SK-N-SH (cell line): Measurements from ENCODE around the gene MAP3K2. TPM values are rescaled to one million over a fixed set of nuclear protein-coding genes. Genes with fewer than 3 reads are reported as not detected.

Experiments
- CTCF ChIA-PET: fragments of 300-600, 350-600 bp; formaldehyde crosslinking; extraction: SDS; loops from one replicate; lab custom pipeline; 2021; lab: Yijun Ruan, JAX
- POLR2A ChIA-PET: fragments of 350-600 bp; sonication (Branson Sonifier 250); formaldehyde crosslinking; extraction: SDS; loops from one replicate; lab custom pipeline; 2020; ENCODE audit warnings: antibody characterized with exemption, inconsistent platforms; lab: Yijun Ruan, JAX
- DNase-seq: peaks from one replicate; pipeline ENCODE4 v3.0.0; 2012
- H2AFZ ChIP-seq: fragments of 200-600 bp; sonication (generic); 2 replicates; pipeline ENCODE4 v1.8.1; 2016; ENCODE audit warnings: antibody characterized with exemption, mild to moderate bottlenecking, low read depth
- H3F3A ChIP-seq: fragments of 200-600 bp; sonication (generic); replicated peaks from 2 replicates; pipeline ENCODE3; 2016; ENCODE audit warnings: antibody characterized with exemption, mild to moderate bottlenecking; ENCODE audit not compliant: insufficient read depth
- H3K27ac ChIP-seq, 2 experiments: fragments of 200-500 bp in 1 of 2; fragments of 200-600 bp in 1 of 2; sonication (Bioruptor generic) in 1 of 2; sonication (generic), shearing (Covaris generic) in 1 of 2; 2 replicates each; pipeline versions ENCODE4 v1.5.1 to v1.6.1; 2014 to 2016; ENCODE audit warnings: low read depth in 2 of 2, inconsistent platforms in 1 of 2, low read length in 1 of 2, mild to moderate bottlenecking in 1 of 2, mixed read lengths in 1 of 2
- H3K27me3 ChIP-seq: fragments of 200-600 bp; sonication (generic), shearing (Covaris generic); 2 replicates; pipeline ENCODE4 v1.6.1; 2016; ENCODE audit warnings: mixed run types; ENCODE audit not compliant: insufficient read depth
- H3K36me3 ChIP-seq, 2 experiments: fragments of 200-500 bp in 1 of 2; fragments of 200-600 bp in 1 of 2; sonication (Bioruptor generic) in 1 of 2; sonication (generic) in 1 of 2; replicated peaks in 1 of 2; 2 replicates each; pipeline versions ENCODE3 to v1.5.1; 2014 to 2016; ENCODE audit warnings: low read length in 1 of 2, mild to moderate bottlenecking in 1 of 2; ENCODE audit not compliant: insufficient read depth in 2 of 2, control insufficient read depth in 1 of 2
- H3K4me1 ChIP-seq, 2 experiments: fragments of 200-500 bp in 1 of 2; fragments of 200-600 bp in 1 of 2; sonication (Bioruptor generic) in 1 of 2; sonication (generic), shearing (Covaris generic) in 1 of 2; 2 replicates each; pipeline versions ENCODE4 v1.5.1 to v1.6.1; 2014 to 2016; ENCODE audit warnings: low read depth in 1 of 2, low read length in 1 of 2, mixed run types in 1 of 2; ENCODE audit not compliant: insufficient read depth in 2 of 2, control insufficient read depth in 1 of 2
- H3K4me2 ChIP-seq: fragments of 200-600 bp; sonication (generic), shearing (Covaris generic); 2 replicates; pipeline ENCODE4 v1.6.1; 2017; ENCODE audit warnings: mixed run types
- H3K4me3 ChIP-seq, 2 experiments: fragments of 200-500 bp in 1 of 2; fragments of 200-600 bp in 1 of 2; sonication (Bioruptor generic) in 1 of 2; sonication (generic), shearing (Covaris generic) in 1 of 2; 2 replicates each; pipeline versions ENCODE4 v1.5.1 to v1.8.1; 2014 to 2016; ENCODE audit warnings: low read depth in 2 of 2, inconsistent platforms in 1 of 2, low read length in 1 of 2, mild to moderate bottlenecking in 1 of 2, mixed read lengths in 1 of 2, moderate library complexity in 1 of 2
- H3K79me2 ChIP-seq: fragments of 200-600 bp; sonication (generic); 2 replicates; pipeline ENCODE4 v1.8.1; 2017; ENCODE audit warnings: mild to moderate bottlenecking; ENCODE audit not compliant: insufficient read depth
- H3K9ac ChIP-seq: fragments of 200-600 bp; sonication (generic); 2 replicates; pipeline ENCODE4 v1.6.1; 2017; ENCODE audit warnings: mixed run types
- H3K9me2 ChIP-seq: fragments of 200-600 bp; sonication (generic); 2 replicates; pipeline ENCODE4 v1.6.1; 2017; ENCODE audit warnings: mixed run types
- H3K9me3 ChIP-seq: fragments of 200-600 bp; sonication (generic); 2 replicates; pipeline ENCODE4 v1.6.1; 2017; ENCODE audit warnings: mixed run types, mild to moderate bottlenecking, moderate library complexity
- H4K20me1 ChIP-seq: fragments of 200-600 bp; sonication (generic); 2 replicates; pipeline ENCODE4 v1.6.1; 2017; ENCODE audit warnings: mild to moderate bottlenecking, mixed run types; ENCODE audit not compliant: insufficient read depth
- CHD2 ChIP-seq: fragments of 150-350 bp; IDR thresholded peaks from 2 replicates; pipeline ENCODE4 v1.6.1; 2018; ENCODE audit warnings: low read length; ENCODE audit not compliant: partially characterized antibody
- ELF1 ChIP-seq: IDR thresholded peaks from 2 replicates; pipeline ENCODE4 v1.4.0; 2012
- EZH2phosphoT487 ChIP-seq: fragments of 200-600 bp; sonication (generic); IDR thresholded peaks from 2 replicates; pipeline ENCODE4 v1.6.1; 2017; ENCODE audit warnings: low read depth, mixed run types, mild to moderate bottlenecking, antibody characterized with exemption, moderate library complexity, borderline replicate concordance
- FOSL2 ChIP-seq: IDR thresholded peaks from 2 replicates; pipeline ENCODE4 v1.4.0; 2012; ENCODE audit warnings: low read depth, mild to moderate bottlenecking, moderate library complexity, borderline replicate concordance
- MEF2A ChIP-seq: IDR thresholded peaks from 2 replicates; pipeline ENCODE4 v1.4.0; 2012; ENCODE audit warnings: low read depth, borderline replicate concordance
- MXI1 ChIP-seq: IDR thresholded peaks from 2 replicates; pipeline ENCODE4 v1.6.1; 2012; ENCODE audit warnings: mild to moderate bottlenecking, low read depth, low read length, improper control_type of control experiment
- NFIC ChIP-seq: IDR thresholded peaks from 2 replicates; pipeline ENCODE4 v1.4.0; 2012; ENCODE audit warnings: borderline replicate concordance
- NRF1 ChIP-seq: IDR thresholded peaks from 2 replicates; pipeline ENCODE4 v1.6.1; 2012; ENCODE audit warnings: low read depth, mild to moderate bottlenecking, low read length
- POLR2AphosphoS5 ChIP-seq: IDR thresholded peaks from 2 replicates; pipeline ENCODE4 v1.6.1; 2012; ENCODE audit warnings: low read depth, low read length
- RCOR1 ChIP-seq: fragments of 150-350 bp; IDR thresholded peaks from 2 replicates; pipeline ENCODE4 v1.6.1; 2017; ENCODE audit warnings: antibody characterized with exemption, low read length
- RFX5 ChIP-seq: IDR thresholded peaks from 2 replicates; pipeline ENCODE4 v1.6.1; 2012; ENCODE audit warnings: mild to moderate bottlenecking, improper control_type of control experiment, low read length
- SMC3 ChIP-seq: IDR thresholded peaks from 2 replicates; pipeline ENCODE4 v1.6.1; 2012; ENCODE audit warnings: low read depth, low read length, improper control_type of control experiment
- TCF12 ChIP-seq: IDR thresholded peaks from 2 replicates; pipeline ENCODE4 v1.4.0; 2012
- WGBS: methylation state at CpG from one replicate; pipeline ENCODE4 v1.1.6; 2017; ENCODE audit warnings: low lambda C conversion rate; 5-methylcytosine and 5-hydroxymethylcytosine counted together
- polyA plus RNA-seq, 3 experiments: library from polyadenylated mRNA; depleted of rRNA; stranded (reverse); fragments of >200 nt; gene quantifications; 2 replicates each; pipeline ENCODE4 v1.2.3, GENCODE V29; 2012
- TF ChIP-seq, protein P1 (sequence below): fragments of 150-350 bp; IDR thresholded peaks from 2 replicates; pipeline ENCODE4 v1.6.1; 2016; ENCODE audit warnings: mild to moderate bottlenecking, low read depth, low read length
- TF ChIP-seq, protein P2 (sequence below): IDR thresholded peaks from 2 replicates; pipeline ENCODE4 v1.6.1; 2012; ENCODE audit warnings: mild to moderate bottlenecking, low read depth, low read length, moderate library complexity
- TF ChIP-seq, protein P3 (sequence below): fragments of 150-350 bp; IDR thresholded peaks from 2 replicates; pipeline ENCODE4 v1.6.1; 2017; ENCODE audit warnings: antibody characterized with exemption, low read length, low read depth, borderline replicate concordance

The MAP3K2 gene
- polyA plus RNA-seq, 1 of the 3 experiments (the other 2 are of a cell fraction): 2.7 TPM

DNA sequence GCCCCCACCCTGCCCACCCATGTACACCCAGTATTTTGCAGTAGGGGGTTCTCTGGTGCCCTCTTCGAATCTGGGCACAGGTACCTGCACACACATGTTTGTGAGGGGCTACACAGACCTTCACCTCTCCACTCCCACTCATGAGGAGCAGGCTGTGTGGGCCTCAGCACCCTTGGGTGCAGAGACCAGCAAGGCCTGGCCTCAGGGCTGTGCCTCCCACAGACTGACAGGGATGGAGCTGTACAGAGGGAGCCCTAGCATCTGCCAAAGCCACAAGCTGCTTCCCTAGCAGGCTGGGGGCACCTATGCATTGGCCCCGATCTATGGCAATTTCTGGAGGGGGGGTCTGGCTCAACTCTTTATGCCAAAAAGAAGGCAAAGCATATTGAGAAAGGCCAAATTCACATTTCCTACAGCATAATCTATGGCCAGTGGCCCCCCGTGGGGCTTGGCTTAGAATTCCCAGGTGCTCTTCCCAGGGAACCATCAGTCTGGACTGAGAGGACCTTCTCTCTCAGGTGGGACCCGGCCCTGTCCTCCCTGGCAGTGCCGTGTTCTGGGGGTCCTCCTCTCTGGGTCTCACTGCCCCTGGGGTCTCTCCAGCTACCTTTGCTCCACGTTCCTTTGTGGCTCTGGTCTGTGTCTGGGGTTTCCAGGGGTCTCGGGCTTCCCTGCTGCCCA, 39.7 kb upstream of the MAP3K2 start:
- ChIA-PET CTCF (interaction anchor here (1.1 to 1.4 kb wide), 2 partner anchors 11 to 103 kb away, joined by 5 to 6 read pairs; no protein-coding TSS in a partner anchor), POLR2A (no interaction called here)
- H3K27me3 ChIP-seq: no peaks in the 10 kb centered on the region
- no peak overlapping the region for H3K27ac ChIP-seq
- WGBS: 63% methylated on average over 7 of the region's 7 CpGs
- no peaks in the 10 kb centered on the region for H3K36me3 ChIP-seq
- no peaks in the 10 kb centered on the region for H3K79me2 ChIP-seq
- no peak for TF ChIP-seq EZH2phosphoT487
- no peak for TF ChIP-seq FOSL2
- no peak for TF ChIP-seq MXI1
- TF ChIP-seq NRF1: no peak
- no peak for TF ChIP-seq CHD2
- TF ChIP-seq SMC3: no peak
- TF ChIP-seq, protein P1, sequence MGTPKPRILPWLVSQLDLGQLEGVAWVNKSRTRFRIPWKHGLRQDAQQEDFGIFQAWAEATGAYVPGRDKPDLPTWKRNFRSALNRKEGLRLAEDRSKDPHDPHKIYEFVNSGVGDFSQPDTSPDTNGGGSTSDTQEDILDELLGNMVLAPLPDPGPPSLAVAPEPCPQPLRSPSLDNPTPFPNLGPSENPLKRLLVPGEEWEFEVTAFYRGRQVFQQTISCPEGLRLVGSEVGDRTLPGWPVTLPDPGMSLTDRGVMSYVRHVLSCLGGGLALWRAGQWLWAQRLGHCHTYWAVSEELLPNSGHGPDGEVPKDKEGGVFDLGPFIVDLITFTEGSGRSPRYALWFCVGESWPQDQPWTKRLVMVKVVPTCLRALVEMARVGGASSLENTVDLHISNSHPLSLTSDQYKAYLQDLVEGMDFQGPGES: no peak
- TF ChIP-seq RFX5: no peak
- no peak for TF ChIP-seq ELF1
- TF ChIP-seq, protein P2, sequence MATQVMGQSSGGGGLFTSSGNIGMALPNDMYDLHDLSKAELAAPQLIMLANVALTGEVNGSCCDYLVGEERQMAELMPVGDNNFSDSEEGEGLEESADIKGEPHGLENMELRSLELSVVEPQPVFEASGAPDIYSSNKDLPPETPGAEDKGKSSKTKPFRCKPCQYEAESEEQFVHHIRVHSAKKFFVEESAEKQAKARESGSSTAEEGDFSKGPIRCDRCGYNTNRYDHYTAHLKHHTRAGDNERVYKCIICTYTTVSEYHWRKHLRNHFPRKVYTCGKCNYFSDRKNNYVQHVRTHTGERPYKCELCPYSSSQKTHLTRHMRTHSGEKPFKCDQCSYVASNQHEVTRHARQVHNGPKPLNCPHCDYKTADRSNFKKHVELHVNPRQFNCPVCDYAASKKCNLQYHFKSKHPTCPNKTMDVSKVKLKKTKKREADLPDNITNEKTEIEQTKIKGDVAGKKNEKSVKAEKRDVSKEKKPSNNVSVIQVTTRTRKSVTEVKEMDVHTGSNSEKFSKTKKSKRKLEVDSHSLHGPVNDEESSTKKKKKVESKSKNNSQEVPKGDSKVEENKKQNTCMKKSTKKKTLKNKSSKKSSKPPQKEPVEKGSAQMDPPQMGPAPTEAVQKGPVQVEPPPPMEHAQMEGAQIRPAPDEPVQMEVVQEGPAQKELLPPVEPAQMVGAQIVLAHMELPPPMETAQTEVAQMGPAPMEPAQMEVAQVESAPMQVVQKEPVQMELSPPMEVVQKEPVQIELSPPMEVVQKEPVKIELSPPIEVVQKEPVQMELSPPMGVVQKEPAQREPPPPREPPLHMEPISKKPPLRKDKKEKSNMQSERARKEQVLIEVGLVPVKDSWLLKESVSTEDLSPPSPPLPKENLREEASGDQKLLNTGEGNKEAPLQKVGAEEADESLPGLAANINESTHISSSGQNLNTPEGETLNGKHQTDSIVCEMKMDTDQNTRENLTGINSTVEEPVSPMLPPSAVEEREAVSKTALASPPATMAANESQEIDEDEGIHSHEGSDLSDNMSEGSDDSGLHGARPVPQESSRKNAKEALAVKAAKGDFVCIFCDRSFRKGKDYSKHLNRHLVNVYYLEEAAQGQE: no peak
- no peak for TF ChIP-seq POLR2AphosphoS5
- TF ChIP-seq MEF2A: no peak
- TF ChIP-seq NFIC: no peak
- TF ChIP-seq TCF12: no peak
- TF ChIP-seq, protein P3, sequence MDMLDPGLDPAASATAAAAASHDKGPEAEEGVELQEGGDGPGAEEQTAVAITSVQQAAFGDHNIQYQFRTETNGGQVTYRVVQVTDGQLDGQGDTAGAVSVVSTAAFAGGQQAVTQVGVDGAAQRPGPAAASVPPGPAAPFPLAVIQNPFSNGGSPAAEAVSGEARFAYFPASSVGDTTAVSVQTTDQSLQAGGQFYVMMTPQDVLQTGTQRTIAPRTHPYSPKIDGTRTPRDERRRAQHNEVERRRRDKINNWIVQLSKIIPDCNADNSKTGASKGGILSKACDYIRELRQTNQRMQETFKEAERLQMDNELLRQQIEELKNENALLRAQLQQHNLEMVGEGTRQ: no peak
- no peak for TF ChIP-seq RCOR1
- peaks cover 6% of the 10 kb centered on the region for H3F3A ChIP-seq
- H3K9ac ChIP-seq: no peak overlapping the region
- no peak overlapping the region for H3K4me3 ChIP-seq
- no peaks in the 10 kb centered on the region for H3K9me3 ChIP-seq
- H4K20me1 ChIP-seq: no peaks in the 10 kb centered on the region
- H3K9me2 ChIP-seq: no peaks in the 10 kb centered on the region
- peaks cover 0 to 6% of the 10 kb centered on the region in 2 experiments; a peak in 1 of 4 replicates for H3K4me1 ChIP-seq
- H2AFZ ChIP-seq: no peak overlapping the region
- H3K4me2 ChIP-seq: no peak overlapping the region
- no peak for DNase-seq
